ENCODE results near the gene ZEB2. TPM values are rescaled to one million over a fixed set of nuclear protein-coding genes. Genes with fewer than 3 reads are reported as not detected.

The ZEB2 gene
- total and polyA plus RNA-seq, 10 of the 15 experiments (the other 5 are each of a cell fraction or from before 2014, with no cell fraction given): 0.14 to 3.2 (median 0.84) TPM

DNA sequence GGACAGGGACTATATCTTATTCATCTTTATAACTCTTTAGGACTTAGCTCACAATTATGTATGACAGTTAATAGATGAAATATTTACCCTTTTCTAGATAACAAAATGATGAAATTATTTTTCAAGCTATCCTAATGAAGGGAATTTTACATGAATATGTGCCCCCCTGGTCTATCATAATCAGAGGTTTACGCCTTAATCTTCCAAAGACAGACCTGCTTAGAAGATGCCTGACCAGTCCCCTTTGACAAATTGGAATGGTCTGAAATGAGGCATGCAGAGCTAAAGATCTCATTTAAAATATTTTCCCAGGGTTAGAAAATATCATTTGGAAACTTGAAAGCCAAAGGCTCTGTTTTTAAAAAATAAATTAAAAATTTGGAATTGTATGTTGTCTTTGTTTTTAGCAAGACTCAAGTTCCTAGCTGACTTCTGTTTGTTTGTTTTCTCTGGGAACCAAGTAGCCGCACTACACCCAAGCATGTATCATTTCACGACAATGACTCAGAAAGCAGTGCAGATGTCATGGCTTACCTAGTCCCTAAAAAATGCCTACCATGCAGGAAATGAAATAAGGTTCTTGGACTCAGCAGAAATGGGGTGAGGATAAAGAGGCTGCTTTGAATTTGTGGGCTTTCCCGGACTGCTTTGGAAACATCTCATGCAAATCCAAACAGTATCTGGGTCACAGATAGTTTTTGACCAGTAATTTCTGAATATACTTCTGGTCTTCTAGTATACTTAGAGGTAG lies 162.1 kb downstream of the ZEB2 start (continued):
- TF ChIP-seq MYC (IDR thresholded peaks at IDR 0.05; ENCODE audit: insufficient read depth, insufficient read length, insufficient replicate concordance, low read length, severe bottlenecking) (no peak), CHD4 (IDR thresholded peaks at IDR 0.05) (no peak), YBX1 (IDR thresholded peaks at IDR 0.05) (no peak), ASH2L (IDR thresholded peaks at IDR 0.05; ENCODE audit: borderline replicate concordance, low read depth) (no peak), TCF3 (IDR thresholded peaks at IDR 0.05; ENCODE audit: borderline replicate concordance, insufficient read depth, low read depth, low read length) (0 out of 2 replicates have a peak, but pooled peaks have one; percentile 57), ZBED1 (IDR thresholded peaks at IDR 0.05; ENCODE audit: borderline replicate concordance) (peak; percentile 93; the same call in 1 of the 2 replicates), NFIC (IDR thresholded peaks at IDR 0.05; ENCODE audit: low read depth, low read length) (peak; percentile 97), DPF2 (IDR thresholded peaks at IDR 0.05) (0 out of 2 replicates have a peak, but pooled peaks have one; percentile 52), ZNF622 (IDR thresholded peaks at IDR 0.05) (no peak), TARDBP (IDR thresholded peaks at IDR 0.05; ENCODE audit: borderline replicate concordance) (0 out of 2 replicates have a peak, but pooled peaks have one; percentile 39), BCL3 (IDR thresholded peaks at IDR 0.05; ENCODE audit: borderline replicate concordance, insufficient read depth, low read depth, low read length, poor library complexity, severe bottlenecking) (peak; percentile 78), CREB1 (IDR thresholded peaks at IDR 0.05; ENCODE audit: low read depth) (peak; percentile 68)

Data from GM12878 (cell line).